Activated gamma-delta T cell treated with anti-CD3 and anti-CD28 coated beads, Interleukin-2, amount 50 U/mL, for 16 hours (primary cell): ENCODE data around the gene COLEC12.
"Not testable (repeated sequence)": the region's sequence is repeated elsewhere in the genome, so short reads cannot be mapped to it uniquely, and the experiment has no call there.

Experiments used
- DNase-seq: peaks from one replicate; pipeline ENCODE4 v3.0.0-alpha.2; 2020; ENCODE audit warnings: low read depth

The COLEC12 gene

DNA sequence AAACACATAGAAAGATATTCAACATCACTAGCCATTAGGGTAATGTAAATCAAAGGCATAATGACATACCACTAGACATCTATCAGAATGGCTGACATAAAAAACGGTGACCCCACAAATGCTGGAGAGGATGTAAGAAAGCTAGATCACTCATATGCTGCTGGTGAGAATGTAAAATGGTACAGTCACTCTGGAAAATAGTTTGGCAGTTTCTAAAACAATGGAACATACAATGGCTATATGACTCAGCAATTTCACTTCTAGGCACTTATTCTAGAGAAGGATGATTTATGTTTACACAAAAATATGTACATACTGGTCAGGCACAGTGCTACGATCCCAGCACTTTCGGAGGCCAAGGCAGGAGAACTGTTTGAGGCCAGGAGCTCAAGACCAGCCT is 87.3 kb downstream of the COLEC12 start:
- no peak for DNase-seq

DNA sequence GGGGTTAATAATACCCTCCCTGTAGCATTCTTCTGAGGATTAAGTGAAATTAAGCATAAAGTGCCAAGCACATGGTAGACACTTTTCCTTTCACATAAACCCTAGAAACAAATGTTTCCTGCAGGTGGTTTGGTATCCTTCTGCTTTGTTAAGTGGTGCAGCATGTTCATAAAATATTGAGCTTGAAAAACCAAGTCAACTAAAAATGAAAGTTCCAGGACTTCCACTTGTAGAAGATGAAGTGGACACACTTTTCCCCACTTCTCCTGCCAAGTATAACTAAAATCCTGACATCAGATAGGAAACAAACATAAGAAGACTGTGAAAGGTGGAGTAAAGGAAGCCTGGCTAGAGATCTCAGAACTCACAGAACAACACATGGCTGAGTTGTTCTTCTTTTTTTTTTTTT is 90.5 kb downstream of the COLEC12 start:
- no peak for DNase-seq

DNA sequence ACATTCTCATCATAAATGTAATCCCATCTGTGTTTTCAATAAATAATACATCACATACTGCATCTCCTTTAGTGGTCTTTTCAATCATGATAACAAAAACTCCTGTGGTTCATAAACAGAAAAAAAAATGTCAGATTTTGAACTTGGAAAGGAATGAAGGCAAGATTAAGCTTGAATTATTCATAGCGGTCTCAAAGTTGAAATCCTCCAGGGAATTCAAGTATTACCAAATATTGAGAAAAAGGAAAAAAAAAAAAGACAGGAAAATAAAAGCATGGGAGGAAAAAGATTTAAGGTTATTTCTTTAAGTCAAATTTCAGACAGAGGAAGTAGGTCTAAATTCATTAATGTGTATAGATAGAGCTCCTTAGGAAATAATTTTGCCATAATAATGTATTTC is 92.1 kb downstream of the COLEC12 start:
- DNase-seq: no peak

DNA sequence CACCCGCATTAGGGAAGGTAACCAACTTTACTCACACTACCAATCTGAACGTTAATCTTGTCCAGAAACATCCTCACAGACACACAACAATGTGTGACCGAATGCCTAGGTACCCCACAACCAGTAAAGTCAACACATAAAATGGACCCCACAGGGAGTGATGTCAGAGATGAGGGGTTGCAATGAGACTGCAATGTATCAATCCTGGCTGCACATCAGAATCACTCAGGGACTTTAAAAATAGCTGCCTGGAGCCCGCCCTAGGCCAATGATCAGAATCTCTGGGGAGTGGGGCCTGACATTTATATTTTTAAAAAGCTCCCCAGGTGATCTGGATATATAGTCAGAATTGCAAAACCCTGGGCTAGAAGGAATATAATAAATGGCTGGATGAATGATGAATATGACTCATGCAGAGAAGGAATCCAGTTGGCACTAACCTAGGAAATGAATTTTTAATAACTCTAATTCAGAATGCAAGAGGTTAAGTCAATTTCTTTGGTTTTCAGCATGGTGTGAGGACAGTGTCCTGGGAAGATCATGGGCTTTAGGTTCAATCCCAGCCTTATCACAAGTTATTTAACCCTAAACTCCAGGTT is 92.8 kb downstream of the COLEC12 start:
- no peak for DNase-seq

DNA sequence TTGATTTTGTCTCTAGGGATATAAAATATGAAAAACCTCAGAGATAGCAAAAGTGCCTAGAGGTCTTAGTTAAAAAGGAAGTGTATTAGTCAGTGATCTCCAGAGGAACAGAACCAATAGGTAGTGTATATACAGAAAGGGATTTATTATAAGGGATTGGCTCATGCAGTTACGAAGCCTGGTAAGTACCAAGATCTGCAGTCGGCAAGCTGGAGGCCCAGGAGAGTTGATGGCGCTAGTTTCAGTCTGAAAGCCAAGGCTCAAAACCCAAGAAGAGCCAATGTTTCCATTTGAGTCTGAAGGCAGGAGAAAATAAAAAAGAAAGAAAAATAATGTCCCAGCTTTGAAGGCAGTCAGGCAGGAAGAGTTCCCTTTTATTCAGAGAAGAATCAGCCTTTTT is 93.3 kb downstream of the COLEC12 start:
- DNase-seq: no peak

DNA sequence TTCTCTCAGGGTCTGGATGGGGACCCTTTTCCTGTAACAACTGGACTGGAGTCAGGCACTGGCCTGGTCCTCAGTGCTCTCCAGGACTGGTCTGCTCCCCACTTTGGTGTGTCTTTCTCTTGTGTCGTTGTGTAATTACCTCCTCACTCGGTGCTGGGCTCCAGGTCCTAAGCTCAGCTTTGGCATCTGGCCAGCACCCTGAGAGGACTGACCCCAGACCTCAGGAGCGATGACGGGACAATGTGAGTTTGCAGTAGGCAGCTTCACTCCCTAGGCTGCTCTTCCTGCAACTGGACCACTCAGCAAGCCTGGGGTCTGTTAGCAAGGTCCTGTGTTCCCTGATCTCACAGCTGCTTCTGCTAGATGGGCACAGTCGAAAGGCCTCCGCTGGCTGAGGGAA is 93.8 kb downstream of the COLEC12 start:
- DNase-seq: no peak

DNA sequence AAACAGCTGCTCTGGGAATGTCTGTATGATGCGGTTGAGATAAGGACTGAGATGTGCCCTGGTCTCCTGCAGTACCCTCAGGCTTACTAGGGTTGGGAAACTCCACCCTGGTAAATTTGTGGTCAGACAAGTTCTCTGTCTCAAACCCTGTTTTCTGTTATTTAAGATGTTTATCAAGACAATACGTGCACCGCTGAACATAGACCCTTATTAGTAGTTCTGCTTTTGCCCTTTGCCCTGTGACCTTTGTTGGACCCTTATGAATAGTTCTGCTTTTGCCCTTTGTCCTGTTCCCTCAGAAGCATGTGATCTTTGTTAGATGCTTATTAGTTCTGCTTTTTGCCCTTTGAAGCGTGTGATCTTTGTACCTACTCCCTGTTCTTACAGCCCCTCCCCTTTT is 95.5 kb downstream of the COLEC12 start:
- not testable (repeated sequence) for DNase-seq

DNA sequence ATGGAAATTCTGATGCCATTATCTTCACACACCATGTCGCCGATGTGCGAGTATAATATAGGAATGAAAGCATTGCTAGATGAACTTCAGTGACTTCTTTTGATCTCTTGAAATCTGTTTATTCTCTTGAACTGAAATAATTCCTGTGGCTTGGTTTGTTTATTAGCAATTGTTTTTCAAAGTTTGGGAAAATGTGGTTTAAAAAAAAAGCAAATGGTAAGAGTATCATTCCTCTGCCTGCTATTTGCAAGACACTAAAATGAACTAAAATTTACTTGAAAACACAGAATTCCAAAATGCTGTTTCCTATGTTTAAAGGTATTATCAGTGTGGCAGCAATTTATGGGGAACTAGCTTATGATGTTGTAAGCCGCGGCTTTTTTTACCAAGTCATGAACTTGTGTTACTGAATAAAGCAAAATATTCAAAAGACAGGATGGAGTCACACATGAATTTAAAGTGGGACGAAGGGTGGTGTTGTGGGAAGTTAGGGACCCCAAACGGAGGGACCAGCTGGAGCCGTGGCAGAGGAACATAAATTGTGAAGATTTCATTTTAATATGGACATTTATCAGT is 96.4 kb downstream of the COLEC12 start:
- DNase-seq: no peak

DNA sequence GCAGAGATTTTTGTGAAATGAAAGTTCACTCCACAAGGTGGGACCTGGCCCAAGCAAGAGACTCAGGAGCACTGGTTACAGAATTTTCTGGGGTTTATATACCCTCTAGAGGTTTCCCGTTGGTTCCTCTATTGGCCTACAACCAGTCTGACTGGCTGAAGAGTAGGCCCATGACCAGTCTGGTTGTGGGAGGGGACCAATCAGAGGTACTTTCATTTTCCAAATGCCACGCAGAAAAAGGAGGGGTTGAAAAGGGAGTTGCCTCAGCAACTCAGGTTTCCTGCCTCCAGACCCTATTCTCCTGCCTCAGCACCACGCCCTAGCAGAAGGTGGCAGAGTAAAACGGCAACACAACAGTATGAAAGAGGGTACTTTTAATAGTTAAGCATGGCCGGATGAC is 98.4 kb downstream of the COLEC12 start:
- DNase-seq: no peak

DNA sequence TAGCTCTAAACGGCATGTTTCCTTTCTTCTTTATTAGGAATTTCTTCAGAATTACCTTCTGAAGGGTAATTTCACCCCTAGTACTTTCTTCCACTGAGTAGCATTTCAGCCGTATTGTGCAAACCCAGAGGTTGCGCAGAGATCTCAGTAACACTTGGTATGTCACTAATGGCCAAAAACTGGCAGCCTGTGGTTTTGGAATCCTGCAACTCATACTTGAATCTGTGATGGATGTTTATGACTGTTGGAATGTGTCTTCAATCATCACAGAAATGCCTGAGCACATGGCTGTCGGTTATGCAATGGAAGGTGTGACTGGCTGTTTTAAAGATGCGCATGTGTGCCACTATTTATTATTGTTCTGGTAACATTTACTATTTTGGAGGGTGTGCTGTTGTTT is 100.0 kb downstream of the COLEC12 start:
- no peak for DNase-seq

DNA sequence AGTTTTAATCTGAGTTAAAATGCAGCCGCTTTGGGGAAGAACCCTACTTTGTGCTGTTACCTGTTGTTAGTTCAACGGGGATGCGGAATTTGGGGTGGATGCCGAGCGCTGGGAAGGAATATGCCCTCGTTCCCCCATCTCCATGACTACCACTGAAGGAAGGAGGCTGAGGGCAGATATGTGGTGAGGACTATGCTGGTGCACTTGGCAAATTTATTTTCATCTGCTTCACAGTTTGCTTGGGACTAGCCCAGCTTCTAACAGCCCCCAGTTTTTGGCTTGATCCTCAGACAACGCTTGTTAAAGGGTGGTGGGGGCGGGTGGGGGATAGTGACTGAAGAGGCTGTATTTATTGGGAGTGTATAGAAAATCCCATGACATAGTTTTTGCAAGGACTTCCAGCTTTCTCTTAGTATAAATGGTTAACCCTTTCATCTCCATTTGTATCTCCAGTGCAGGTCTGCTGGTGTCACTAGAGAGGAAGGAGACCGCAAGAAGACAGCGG is 100.8 kb downstream of the COLEC12 start:
- DNase-seq: no peak

DNA sequence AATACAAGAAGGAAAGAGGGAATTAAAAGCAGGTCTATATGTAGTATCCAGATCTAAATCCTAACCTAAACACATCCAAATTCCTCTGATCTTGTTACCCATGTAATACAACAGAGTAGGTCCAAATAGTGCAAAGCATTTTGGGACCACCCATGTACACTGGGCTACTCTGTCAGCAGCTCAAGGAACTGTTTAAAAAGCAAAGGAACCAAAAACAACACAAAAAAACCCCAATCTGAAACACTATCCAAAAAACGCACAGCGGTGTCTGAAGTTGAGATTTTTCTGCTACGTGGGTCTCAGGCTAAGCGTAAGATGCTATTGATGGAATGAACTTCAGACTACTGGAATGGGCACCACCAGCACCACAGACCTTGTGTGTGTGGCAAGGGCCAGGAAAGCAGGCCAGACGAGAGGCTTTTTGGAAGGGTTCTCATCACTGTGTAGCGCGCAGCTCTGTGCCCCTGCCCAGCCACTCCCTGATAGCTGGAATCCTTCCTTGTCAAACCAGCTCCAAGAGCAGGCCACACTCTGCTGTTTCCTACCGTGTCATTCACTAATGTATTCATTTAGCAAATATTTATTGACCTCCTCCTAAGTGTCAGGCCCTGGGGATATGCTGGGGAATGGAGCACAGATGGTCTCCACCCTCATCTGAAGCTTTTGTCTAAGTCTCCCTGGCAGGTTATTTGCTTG is 101.4 kb downstream of the COLEC12 start:
- no peak for DNase-seq

DNA sequence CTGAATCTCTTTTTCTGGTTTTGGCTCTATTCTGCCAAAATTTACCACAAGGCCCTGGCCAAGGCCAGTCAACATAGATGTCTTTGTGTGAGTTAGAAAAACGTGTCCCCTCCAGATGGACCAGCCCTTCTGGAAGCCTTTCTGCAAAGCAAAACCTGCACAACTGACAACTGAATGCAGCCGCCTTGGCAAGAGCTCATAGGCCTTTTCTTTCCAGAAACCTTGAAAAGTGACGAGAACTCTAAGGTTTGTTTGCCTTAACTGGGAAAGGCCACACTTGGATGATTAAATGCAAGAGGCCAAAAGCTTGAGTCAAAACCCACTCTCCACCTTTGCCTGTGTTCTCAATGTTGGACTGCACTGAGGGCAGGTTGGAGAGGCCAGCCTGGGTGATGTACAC is 103.9 kb downstream of the COLEC12 start:
- no peak for DNase-seq

DNA sequence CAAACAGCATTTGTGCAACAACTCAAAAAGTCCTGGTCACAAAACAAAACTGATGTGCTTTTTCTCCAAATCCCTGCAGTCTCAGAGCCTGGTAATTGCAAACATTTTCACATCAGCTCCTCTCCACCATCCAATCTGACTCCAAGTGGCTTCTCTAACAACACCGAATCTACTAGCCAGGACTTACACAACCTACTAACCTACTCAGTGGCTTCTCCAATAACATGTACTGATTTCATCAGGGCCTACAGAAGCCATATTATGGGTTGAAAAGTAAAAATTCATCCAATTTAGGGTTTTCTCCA is 104.3 kb downstream of the COLEC12 start:
- DNase-seq: no peak

DNA sequence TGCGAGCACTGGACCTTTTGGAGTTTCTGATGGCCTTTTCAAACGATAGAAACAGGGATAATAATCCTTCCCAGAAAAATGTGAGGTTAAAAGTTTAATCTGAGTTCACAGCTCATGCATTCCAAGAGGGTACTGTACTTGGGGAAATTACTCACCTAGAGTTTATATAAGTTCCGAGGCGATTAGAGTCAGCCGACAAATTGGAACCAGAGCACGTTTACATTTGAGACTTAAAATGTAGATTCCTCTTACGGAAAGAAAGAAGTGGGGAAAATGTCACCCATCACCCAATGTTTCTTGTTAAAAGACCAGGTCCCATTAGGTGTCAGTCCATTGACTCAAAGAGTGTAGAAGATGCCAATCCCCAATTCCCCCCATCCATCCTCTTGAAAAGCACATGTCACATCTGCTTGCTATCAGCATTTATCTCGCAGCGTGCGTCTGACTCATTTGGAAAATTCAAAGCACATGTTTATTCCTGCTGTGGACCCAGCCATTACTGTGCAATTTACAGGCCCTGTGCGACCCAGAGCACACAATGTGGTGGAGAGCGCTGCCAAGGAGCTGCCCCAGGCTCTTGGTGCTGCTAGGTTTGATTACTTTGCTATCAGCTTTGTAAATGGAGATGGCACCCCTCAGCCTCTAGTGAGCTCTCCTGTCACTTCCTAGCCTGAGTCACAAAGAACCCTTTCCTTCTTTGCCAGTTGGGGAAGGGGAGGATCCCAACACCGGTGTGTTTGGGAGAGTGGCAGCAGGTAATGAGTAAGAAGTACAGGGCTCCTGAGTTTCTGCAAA is 104.8 kb downstream of the COLEC12 start:
- DNase-seq: no peak

DNA sequence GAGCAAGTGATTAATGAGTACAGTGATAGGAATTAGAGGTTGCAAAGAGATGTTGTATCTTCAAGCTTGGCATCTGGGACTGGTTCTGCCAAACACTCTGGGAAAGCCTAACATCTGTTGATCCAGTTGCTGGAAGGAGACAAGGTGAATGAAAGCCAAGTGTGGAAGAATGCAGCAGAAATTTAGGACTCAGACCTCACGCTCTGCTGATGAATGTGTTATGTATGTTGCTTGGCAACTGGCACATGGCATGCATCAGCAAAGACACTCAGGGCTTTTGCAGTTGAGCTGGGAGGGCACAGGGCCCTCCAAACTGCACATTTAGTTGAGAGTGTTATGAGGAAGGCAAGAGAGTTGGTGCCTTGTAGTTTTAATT is 105.5 kb downstream of the COLEC12 start:
- DNase-seq: no peak

DNA sequence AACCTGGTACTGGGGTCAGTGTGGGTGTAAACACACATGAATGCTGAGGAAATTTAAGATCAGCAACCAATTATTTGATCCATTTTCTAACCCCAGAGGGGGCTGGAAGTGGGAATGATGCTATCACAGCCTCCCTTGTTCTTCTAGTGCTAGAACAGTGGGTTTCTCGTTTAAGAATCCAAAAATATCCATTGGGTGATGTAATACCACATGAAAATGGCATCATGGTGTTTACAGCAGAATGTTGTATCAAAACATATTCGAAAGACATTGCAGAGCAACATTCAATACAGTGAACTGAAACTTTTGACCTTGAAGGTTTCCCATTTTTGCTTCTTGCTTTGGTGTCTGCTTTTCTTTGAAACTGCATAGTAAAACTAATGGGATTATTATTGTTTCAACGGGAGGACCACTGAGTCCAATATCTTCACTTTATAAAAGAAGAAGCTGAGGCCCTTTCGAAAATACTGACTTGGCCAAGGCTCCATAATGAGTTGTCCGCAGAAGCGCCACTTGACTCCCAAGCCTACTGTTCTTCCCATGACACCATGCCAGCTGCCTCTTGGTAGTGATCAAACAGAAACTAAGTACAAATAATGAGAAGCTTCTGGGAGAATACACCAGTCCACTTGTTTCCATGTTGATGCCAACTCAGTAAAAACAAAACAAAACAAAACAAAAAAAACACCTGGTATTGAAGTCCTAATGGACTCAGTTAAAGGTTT is 106.1 kb downstream of the COLEC12 start:
- no peak for DNase-seq

DNA sequence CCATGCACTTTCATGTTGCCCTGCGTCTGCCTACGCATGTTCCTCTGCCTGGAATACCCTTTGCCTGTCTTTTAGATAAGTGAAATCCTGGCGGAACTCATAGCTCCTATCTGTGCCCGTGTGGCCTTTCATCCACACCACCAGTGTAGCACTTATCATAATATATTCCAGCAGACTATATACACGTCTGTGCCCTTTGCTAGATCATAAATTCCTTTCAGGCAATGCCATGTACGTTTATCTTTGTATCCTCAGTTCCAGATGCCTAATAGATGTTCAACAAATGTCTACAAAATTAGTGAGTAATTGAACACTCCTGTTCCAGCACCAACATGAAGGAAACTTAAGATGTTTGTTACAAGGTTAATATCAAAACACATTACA is 106.9 kb downstream of the COLEC12 start:
- DNase-seq: no peak

DNA sequence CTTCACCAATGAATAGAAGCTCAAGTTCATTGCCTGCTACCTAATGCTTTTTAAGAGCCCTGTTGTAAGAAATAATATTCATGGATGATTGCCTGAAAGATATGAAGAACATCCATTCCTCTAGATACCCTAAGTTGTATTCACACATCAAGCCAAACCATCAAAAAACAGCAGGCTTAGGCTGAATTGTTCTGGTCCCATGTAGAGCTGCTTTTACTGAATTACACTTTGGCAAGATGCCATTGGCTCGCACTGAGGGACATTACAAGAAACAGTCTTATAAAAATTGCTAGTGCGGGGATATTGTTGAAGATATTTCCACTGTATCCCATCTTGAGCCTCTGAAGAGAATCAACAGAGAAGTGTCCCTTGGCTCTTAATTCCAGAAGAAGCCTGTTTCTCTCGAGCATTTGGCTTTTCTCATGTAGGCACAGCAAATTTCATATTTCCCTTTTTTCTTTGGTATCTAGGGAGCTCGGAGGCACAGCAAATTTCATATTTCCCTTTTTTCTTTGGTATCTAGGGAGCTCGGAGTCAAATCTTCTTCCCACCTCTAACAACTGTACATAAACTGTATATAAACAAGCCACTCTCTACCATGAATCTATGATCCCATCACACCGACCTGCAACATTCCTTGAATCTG is 107.5 kb downstream of the COLEC12 start:
- DNase-seq: no peak

DNA sequence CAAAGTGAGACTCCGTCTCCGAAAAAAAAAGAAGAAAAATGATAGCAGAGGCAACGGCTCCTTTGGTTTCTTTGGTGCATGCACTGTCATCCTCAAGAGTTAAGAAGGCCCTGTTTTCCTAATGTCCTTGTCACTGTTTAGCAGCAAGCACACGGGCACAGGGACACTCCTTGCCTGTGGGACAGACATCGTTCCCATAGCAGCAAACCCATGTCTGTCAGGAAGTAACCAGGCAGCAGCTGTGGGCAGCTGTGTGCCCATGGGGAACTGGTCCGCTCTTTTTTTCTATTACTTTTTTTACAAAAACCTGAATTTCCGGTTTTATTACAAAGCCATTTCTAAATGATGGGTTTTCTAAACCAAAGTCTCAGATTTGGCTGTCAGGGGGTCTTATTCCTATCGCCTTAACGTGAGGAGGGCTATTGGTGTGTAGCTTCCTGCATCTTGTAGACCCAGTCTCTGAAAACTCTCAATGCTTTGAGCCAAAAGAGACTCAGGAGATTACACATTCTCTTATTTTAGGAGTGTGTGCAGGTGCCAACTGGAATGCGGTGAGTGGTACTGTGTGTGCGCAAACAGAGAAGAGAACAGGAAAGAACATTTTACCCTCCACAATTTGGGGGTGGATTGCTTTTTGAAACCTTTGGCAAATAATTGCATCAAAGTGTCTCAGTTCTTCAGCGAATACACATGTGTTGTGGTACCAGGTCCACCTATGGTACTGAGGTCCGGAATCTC is 109.6 kb downstream of the COLEC12 start:
- DNase-seq: no peak

DNA sequence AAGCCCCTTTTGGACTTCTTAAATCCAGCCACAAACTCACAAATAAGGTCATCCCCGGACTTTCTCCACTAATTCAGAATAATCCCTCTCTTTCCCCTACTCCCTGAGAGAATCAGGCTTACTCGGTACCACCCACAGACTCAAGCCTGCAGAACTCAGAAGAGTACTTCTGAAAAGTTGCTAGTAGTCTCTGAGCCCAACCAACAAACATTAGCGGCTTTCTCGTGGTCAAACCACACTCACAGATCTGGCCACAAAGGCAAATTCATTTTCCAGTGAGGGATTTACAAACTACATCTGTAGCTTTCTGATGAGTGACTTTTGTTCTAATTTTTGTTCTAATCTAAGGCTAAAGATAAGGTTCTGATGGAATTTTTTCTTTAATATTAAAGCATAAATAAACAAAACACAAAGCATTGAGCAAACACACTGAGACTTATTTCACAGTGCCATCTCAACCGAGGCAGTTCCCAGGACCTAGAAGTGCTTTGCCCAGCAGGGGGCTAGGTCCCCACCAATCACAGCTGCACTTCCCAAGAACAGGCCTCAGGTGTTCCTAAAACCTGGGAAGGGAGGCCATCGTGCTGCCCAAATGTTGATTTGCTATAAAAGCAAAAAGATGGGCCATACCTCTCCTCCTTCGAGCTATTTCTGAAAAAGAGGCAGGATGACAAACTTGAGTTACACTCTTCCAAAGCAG is 110.7 kb downstream of the COLEC12 start:
- no peak for DNase-seq
